Activated CD8-positive, alpha-beta memory T cell treated with anti-CD3 and anti-CD28 coated beads for 4 hours (primary cell): ENCODE data around the gene BRD1.
"Not testable (repeated sequence)": the region's sequence is repeated elsewhere in the genome, so short reads cannot be mapped to it uniquely, and the experiment has no call there.

ENCODE experiments used
- DNase-seq, 2 donors: peaks; one replicate each; pipeline ENCODE4 v3.0.0-alpha.2; 2020; ENCODE audit warnings: low read depth in 2 of 2

BRD1 gene

GRCh38 chr22:49783926-49784629 is 43.6 kb downstream of the BRD1 start:
- DNase-seq, result no peak

GRCh38 chr22:49783036-49783746 is 44.5 kb downstream of the BRD1 start:
- no peak for DNase-seq

DNA sequence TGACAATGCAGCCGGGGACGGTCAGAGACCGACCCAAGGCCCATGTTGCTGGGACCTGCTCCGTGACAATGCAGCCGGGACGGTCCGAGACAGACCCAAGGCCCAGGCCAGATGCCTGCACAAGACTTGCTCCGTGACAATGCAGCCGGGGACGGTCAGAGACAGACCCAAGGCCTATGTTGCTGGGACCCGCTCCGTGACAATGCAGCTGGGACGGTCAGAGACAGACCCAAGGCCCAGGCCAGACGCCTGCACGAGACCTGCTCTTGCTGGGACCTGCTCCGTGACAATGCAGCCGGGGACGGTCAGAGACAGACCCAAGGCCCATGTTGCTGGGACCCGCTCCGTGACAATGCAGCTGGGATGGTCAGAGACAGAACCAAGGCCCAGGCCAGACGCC is 45.8 kb downstream of the BRD1 start:
- not testable (repeated sequence) for DNase-seq

- DNase-seq, result no peak
Measured at GRCh38 chr22:49781289-49781782, 46.3 kb downstream of the BRD1 start.

DNA sequence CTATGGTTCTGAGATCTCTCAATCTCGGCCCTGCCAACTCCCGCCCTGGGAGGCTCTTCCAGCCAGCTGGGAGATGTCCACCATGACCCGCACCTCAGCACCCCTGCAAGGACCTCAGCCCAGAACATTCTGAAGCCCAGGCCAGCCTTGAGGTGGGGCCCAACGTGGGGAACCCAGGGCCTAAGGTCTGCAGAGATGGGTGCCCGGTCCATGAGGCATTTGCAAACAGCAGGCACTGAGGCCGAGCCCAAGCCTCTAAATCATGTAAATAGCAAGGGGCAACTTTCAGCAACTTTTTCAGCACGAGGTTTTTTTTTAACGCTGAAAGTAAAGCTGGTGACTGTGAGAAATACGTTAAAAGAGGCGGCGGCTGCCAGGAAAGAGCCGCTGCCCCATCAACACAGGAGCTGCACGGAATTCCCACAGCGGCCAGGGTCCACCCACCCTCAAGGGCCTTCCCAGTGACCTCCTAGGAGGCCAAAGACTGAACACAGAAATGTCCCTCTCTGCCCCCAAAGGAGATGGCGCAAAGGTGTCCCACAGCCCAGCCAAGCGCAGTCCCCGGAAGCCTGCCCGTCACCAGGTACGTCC is 46.9 kb downstream of the BRD1 start:
- no peak for DNase-seq

- DNase-seq, result no peak
Measured at GRCh38 chr22:49779853-49780697, 47.6 kb downstream of the BRD1 start.

DNA sequence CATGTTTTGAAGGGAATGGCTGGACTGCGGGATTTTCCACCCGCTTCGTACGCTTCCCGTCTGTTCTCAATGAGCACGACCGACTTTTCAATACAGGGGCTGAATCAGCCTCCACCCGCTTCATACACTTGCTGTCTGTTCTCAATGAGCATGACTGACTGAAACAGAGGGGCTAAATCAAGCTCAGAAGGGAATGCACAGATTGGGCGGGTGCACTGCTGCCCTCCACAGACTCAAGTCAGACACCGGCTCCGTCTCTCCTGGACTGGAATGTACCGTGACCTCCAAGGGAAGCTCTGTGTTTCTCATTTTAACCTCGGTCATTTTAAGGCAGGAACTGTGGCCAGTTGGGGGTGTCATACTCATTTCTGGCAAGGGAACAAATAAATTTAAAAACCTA is 48.5 kb downstream of the BRD1 start:
- no peak for DNase-seq

GRCh38 chr22:49777569-49778249 is 50.0 kb downstream of the BRD1 start:
- DNase-seq, result no peak

DNA sequence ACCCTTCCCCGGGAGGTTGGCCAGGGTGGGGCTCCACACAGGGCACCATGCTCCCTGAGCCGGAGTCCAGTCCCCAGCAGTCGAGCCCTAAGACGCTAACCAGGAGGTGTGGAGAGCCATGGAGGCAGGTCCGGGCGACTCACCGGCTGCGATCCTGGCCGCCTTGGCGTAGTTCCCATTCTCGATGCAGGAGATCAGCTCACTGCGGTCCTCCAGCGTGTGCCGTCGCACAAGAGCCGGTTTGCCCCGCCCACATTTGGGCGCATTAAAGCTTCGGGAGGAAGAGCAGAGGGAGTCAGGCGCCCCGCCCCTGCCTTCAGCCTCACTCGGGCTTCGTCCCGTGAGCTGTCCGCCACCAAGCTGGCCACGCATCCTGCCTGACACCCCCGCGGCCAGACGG is 50.8 kb downstream of the BRD1 start:
- DNase-seq, result no peak

GRCh38 chr22:49775867-49776511 is 51.7 kb downstream of the BRD1 start:
- DNase-seq, result no peak

DNA sequence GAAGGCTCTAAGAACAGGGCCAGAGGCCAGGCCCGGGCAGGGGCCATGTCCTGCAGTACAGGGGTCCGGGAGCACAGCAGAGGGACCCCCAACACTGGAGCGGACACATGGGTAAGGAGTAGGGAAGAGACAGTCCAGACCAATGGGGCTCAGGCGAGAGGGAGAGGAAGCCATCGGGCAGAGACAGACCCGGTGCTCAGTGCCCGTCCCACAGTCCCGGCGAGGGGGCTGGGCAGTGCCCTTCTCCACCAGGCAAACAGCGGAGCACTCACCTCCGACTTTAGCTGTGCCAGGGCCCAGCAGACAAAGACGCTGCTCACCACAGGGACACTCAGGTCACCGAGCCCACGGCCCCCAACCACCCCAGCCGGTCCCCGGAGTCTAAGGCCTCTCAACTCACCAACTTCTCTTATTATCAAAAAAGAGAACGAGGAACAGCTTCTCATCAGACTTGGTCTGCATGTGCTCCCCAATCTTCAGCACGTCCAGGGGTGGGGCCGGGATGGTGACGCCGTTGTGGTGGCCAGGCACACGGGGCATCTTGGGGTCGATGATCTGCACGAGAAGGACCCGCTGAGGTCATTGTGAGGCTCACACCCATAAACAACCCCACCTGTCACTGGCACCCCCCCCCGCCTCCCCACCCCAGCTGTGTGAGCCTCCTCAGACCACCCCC is 52.3 kb downstream of the BRD1 start:
- no peak for DNase-seq

- DNase-seq, result no peak
Measured at GRCh38 chr22:49774499-49775151, 53.0 kb downstream of the BRD1 start.

GRCh38 chr22:49774046-49774445 is 53.6 kb downstream of the BRD1 start:
- no peak for DNase-seq

DNA sequence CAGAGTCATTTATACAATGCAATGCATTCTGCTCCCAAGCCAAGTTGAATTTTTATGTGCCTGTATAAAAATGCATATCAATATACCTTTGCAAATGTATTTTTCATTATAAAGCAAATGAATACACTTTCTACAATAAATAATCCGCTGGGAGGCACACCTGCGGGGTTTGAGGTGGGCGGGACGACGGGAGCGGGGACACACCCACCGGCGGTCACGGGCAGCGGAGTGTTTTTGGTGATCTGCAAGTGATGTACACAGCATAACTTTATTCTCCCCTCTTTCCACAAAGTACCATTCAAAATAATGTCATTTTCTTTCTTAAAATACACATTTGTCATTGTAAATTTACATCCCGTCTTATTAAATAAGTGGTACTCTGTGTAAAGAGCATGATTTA is 54.1 kb downstream of the BRD1 start:
- DNase-seq, result no peak

DNA sequence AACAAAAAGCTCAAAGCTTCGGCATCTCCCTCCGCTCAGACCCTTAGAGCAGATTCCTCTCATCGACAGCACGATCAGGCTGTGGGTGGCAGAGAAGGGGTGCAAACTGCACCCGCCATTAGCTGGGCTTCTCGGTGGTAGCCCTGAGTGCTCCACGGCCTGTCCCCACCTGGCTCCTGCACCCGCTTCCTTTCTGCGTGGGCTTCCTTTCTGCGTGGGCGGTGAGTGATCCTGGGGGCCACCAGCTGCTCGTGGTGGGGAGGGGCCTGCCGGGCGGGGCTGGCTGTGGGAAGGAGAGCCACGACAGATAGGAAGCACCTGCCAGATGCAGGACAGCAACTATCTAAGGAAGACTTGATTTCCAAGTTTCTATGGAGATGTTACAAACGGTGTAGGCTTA is 55.0 kb downstream of the BRD1 start:
- no peak for DNase-seq

- DNase-seq, result no peak
Measured at GRCh38 chr22:49771266-49772065, 56.2 kb downstream of the BRD1 start.

DNA sequence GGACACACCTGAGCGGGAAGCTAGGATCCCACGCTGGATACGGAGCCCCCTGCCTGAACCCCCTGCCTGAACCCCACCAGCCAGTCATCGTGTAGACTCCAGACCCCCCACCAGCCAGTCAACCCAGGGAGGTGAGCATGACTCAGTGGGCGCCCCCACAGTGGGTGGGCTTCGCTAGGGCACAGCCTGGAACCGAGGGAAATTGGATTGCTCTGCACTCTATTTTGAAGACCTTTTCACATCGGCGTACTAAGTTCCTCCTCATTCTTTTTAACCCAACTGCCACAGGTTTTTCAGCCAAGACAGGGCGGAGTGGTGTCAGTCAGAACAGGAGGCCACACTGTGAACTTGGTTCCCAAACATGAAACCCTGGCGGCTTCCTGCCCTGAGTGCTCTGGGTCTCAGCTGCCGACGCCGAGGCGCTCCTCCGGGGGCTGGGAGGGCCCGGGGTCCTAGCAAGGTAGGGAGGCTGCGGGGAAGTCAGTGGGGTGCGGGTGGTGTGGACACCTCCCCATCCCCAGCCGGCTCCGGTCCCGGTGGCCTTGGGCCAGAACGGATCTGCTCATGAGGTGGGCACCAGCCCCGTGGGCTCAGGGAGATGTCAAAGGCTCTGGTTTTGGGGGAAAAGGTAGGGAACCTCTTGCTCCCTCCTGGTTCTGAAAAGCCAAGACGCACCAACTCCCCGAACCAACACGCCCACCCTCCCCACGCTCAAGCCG is 57.0 kb downstream of the BRD1 start:
- DNase-seq, result no peak
